Fibroblast of the aortic adventitia (primary cell): ENCODE data around the gene RUBCNL. TPM values are rescaled to one million over a fixed set of nuclear protein-coding genes. Genes with fewer than 3 reads are reported as not detected.

ENCODE experiments used
- DNase-seq: peaks from one replicate; pipeline ENCODE4 v3.0.0-alpha.2; 2010; ENCODE audit warnings: low read depth
- H3K4me3 ChIP-seq: 2 replicates; pipeline ENCODE4 v1.5.1; 2011; ENCODE audit warnings: low read depth, mild to moderate bottlenecking, control low read depth, low read length, moderate library complexity
- total RNA-seq: library from RNA; depleted of rRNA; stranded (reverse); fragments of >200 nt; gene quantifications from 2 replicates; pipeline ENCODE4 v1.2.3, GENCODE V29; 2012; ENCODE audit warnings: low replicate concordance
- TF ChIP-seq, protein P1 (sequence below): IDR thresholded peaks from 2 replicates; pipeline ENCODE4 v1.5.1; 2011; ENCODE audit warnings: mild to moderate bottlenecking, low read length, control low read depth, inconsistent platforms; ENCODE audit not compliant: insufficient read depth

The RUBCNL gene
- total RNA-seq, 1 donor: 4.6 TPM

DNA sequence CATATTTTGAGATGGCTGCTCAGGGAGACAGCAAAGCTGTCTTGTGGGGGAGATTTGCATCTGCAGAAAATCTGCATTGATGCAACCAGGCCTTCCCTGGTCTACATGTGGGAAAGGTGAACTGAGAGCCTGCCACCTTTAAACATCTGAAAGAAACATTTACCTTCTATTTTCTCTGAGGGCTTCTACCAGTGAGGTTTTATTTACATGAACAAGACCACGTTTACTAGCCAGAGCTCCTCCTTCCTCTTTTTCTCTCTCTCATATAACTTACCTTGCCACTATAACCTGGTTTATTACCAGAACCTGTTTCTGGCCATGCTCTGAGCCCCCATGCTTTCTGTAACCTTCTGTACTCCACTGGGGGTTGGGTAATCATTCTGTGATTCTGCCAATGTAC, 14.4 kb upstream of the RUBCNL start:
- DNase-seq: no peak
- no peak overlapping the region for H3K4me3 ChIP-seq
- TF ChIP-seq, protein P1, sequence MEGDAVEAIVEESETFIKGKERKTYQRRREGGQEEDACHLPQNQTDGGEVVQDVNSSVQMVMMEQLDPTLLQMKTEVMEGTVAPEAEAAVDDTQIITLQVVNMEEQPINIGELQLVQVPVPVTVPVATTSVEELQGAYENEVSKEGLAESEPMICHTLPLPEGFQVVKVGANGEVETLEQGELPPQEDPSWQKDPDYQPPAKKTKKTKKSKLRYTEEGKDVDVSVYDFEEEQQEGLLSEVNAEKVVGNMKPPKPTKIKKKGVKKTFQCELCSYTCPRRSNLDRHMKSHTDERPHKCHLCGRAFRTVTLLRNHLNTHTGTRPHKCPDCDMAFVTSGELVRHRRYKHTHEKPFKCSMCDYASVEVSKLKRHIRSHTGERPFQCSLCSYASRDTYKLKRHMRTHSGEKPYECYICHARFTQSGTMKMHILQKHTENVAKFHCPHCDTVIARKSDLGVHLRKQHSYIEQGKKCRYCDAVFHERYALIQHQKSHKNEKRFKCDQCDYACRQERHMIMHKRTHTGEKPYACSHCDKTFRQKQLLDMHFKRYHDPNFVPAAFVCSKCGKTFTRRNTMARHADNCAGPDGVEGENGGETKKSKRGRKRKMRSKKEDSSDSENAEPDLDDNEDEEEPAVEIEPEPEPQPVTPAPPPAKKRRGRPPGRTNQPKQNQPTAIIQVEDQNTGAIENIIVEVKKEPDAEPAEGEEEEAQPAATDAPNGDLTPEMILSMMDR: no peak

DNA sequence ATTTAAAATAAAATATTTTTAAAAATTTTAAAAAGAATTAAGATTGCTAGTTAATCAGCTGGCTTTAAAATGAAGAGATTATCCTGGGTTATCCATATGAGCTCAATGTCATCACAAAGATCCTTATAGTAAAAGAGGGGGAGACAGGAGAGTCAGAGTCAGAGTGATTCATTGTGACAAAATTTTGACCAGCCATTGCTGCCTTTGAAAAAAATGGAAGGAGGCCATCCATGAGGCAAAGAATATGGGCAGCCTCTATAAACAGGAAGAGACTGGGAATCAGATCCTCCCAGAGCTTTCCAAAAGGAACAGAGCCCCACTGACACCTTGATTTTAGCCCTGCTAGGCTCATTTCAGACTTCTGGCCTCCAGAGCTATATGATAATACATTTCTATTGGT, 9.3 kb upstream of the RUBCNL start:
- no peak overlapping the region for H3K4me3 ChIP-seq
- TF ChIP-seq, protein P1: no peak
- DNase-seq: no peak

- TF ChIP-seq, protein P1: no peak
- no peak overlapping the region for H3K4me3 ChIP-seq
- DNase-seq: no peak
Observed at GRCh38 chr13:46392967-46393366, 5.9 kb upstream of the RUBCNL start.

DNA sequence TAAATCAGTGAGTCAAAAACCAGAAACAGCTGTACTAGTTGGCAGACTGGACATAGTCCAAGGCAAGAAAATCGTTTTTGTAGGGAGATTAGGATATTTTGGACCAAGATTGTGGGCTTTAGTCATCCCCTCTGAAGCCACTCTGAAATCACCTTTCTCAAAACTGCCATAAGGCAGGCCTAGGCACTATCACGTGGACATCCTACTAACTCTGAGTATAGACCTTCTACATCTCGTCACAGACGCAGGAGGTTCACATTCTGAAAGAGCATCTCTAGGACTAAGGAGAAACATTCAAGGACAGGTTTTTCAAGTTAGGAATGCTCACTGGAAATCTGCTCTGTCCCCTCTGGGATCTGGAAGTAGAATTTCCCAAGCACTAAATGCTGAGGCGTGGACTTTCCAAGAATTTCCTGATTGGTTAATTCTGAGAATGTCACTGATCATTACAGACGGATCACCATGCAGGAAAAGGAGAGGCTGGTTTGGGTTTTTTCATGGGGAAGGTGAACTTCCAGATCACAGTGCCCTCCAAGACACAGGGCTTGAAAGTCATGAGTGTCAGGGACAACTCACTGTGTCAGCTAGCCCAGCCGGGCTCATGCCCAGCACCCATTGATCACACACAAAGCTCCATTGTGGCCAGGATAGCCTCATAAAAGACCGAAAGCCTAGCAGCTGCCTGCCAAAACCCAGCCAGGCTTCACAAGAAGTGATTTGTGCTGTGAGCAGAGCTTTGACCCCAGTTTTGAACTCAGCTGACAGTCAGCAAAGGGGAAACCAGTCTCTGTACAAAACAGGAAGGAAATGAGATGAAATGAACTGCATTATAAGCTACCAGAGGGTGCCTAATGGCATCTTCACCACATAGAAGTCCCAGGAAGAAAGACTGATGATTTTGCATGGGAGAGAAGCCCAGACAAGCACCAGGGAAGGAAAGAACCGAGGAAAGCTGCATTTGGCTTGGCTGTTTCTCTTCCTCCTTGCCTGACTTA, 2.7 kb upstream of the RUBCNL start:
- H3K4me3 ChIP-seq: no peak overlapping the region
- DNase-seq: no peak
- TF ChIP-seq, protein P1: no peak

DNA sequence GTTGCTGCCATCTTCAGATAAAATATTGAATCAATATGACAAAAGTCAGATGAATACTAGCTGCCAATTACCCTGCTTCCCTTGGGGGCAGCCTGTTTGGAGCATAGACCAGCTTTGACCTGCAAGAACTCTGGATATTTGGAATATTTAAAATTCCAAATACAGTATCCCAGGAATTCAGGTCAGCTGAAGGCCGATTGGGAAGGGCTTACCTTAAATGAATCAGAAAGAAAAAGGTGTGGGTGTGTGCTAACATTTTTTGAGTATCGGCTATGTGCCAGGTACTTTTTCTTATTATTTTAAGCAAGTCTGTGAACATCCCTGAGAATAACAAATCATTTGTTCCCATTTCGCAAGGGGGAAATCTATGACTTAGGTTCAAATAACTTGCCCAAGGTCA, 1.8 kb upstream of the RUBCNL start:
- no peak for DNase-seq
- TF ChIP-seq, protein P1: no peak

GRCh38 chr13:46388308-46388707, 1.3 kb upstream of the RUBCNL start:
- H3K4me3 ChIP-seq: no peak overlapping the region
- DNase-seq: no peak
- TF ChIP-seq, protein P1: no peak

More for the DNA sequence above, 1.8 kb upstream of the RUBCNL start:
- no peak overlapping the region for H3K4me3 ChIP-seq
